HEK293 (cell line): ENCODE measurements around the gene PSPC1.

Experiments
- HOXA7 ChIP-seq: sonication (generic); formaldehyde crosslinking; IDR thresholded peaks from 2 replicates; pipeline ENCODE4 v1.8.1; 2022; ENCODE audit warnings: missing genetic modification reagents, borderline replicate concordance
- TCF7L2 ChIP-seq: IDR thresholded peaks from 2 replicates; pipeline ENCODE4 v1.6.1; 2011; ENCODE audit warnings: low read depth, mild to moderate bottlenecking, inconsistent platforms, low read length, moderate library complexity, borderline replicate concordance
- ZNF19 ChIP-seq: fragments of 450-650 bp; formaldehyde crosslinking; IDR thresholded peaks from 2 replicates; pipeline ENCODE4; 2016; ENCODE audit warnings: missing biosample characterization, missing genetic modification characterization, low read depth
- ZNF366 ChIP-seq: fragments of 450-650 bp; formaldehyde crosslinking; conservative IDR thresholded peaks from 2 replicates; pipeline ENCODE4 v1.5.1; 2016; ENCODE audit warnings: missing biosample characterization, missing genetic modification characterization
- ZNF48 ChIP-seq: fragments of 450-650 bp; formaldehyde crosslinking; IDR thresholded peaks from 2 replicates; pipeline ENCODE4 v1.5.1; 2016; ENCODE audit warnings: missing biosample characterization, missing genetic modification characterization
- ZNF549 ChIP-seq: fragments of 450-650 bp; IDR thresholded peaks from 2 replicates; pipeline ENCODE4 v1.5.1; 2018; ENCODE audit warnings: missing biosample characterization, missing genetic modification characterization, mild to moderate bottlenecking, inconsistent platforms, moderate library complexity
- TF ChIP-seq, protein P1 (sequence below): fragments of 450-650 bp; formaldehyde crosslinking; optimal IDR thresholded peaks from 2 replicates; pipeline ENCODE3; 2016; ENCODE audit warnings: missing biosample characterization, mild to moderate bottlenecking, missing genetic modification characterization
- TF ChIP-seq, protein P2 (sequence below): fragments of 450-650 bp; formaldehyde crosslinking; IDR thresholded peaks from 2 replicates; pipeline ENCODE4 v1.5.1; 2016; ENCODE audit warnings: missing biosample characterization, missing genetic modification characterization
- TF ChIP-seq, protein P3 (sequence below): fragments of 450-650 bp; formaldehyde crosslinking; IDR thresholded peaks from 2 replicates; pipeline ENCODE4 v1.5.1; 2016; ENCODE audit warnings: missing biosample characterization, missing genetic modification characterization
- TF ChIP-seq, protein P4 (sequence below): fragments of 450-650 bp; formaldehyde crosslinking; IDR thresholded peaks from 2 replicates; pipeline ENCODE4 v1.5.1; 2016; ENCODE audit warnings: missing biosample characterization, missing genetic modification characterization

DNA sequence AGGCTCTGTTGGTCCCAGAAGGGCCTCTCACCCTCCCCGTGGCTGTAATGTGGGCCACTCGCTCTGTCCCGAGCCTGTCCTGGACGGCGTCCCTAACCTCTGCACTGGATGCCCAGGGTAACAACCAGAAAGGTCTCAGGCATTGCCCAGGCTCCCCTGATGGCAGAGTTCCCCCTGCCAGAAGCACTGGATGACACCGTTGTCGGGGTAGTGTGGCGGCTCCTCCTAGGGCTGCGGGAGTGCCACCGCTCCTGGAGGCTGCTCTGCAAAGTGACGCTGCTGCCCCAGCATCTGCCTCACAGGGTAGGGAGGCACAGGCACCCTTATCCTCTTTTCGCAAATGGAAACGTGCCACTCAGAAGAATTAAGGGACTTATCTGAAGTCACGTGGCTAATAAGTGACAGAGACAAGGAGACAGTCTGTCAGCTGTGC is 117.3 kb downstream of the PSPC1 start:
- no peak for TF ChIP-seq ZNF48
- TF ChIP-seq TCF7L2, result no peak
- TF ChIP-seq, protein P1, sequence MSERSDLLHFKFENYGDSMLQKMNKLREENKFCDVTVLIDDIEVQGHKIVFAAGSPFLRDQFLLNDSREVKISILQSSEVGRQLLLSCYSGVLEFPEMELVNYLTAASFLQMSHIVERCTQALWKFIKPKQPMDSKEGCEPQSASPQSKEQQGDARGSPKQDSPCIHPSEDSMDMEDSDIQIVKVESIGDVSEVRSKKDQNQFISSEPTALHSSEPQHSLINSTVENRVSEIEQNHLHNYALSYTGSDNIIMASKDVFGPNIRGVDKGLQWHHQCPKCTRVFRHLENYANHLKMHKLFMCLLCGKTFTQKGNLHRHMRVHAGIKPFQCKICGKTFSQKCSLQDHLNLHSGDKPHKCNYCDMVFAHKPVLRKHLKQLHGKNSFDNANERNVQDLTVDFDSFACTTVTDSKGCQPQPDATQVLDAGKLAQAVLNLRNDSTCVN (tag by site-specific recombination), result no peak
- no peak for TF ChIP-seq ZNF549
- TF ChIP-seq, protein P2, sequence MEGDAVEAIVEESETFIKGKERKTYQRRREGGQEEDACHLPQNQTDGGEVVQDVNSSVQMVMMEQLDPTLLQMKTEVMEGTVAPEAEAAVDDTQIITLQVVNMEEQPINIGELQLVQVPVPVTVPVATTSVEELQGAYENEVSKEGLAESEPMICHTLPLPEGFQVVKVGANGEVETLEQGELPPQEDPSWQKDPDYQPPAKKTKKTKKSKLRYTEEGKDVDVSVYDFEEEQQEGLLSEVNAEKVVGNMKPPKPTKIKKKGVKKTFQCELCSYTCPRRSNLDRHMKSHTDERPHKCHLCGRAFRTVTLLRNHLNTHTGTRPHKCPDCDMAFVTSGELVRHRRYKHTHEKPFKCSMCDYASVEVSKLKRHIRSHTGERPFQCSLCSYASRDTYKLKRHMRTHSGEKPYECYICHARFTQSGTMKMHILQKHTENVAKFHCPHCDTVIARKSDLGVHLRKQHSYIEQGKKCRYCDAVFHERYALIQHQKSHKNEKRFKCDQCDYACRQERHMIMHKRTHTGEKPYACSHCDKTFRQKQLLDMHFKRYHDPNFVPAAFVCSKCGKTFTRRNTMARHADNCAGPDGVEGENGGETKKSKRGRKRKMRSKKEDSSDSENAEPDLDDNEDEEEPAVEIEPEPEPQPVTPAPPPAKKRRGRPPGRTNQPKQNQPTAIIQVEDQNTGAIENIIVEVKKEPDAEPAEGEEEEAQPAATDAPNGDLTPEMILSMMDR, result no peak
- TF ChIP-seq ZNF366, result no peak
- TF ChIP-seq, protein P3, sequence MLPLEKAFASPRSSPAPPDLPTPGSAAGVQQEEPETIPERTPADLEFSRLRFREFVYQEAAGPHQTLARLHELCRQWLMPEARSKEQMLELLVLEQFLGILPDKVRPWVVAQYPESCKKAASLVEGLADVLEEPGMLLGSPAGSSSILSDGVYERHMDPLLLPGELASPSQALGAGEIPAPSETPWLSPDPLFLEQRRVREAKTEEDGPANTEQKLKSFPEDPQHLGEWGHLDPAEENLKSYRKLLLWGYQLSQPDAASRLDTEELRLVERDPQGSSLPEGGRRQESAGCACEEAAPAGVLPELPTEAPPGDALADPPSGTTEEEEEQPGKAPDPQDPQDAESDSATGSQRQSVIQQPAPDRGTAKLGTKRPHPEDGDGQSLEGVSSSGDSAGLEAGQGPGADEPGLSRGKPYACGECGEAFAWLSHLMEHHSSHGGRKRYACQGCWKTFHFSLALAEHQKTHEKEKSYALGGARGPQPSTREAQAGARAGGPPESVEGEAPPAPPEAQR (tag by site-specific recombination), result no peak
- TF ChIP-seq, protein P4, sequence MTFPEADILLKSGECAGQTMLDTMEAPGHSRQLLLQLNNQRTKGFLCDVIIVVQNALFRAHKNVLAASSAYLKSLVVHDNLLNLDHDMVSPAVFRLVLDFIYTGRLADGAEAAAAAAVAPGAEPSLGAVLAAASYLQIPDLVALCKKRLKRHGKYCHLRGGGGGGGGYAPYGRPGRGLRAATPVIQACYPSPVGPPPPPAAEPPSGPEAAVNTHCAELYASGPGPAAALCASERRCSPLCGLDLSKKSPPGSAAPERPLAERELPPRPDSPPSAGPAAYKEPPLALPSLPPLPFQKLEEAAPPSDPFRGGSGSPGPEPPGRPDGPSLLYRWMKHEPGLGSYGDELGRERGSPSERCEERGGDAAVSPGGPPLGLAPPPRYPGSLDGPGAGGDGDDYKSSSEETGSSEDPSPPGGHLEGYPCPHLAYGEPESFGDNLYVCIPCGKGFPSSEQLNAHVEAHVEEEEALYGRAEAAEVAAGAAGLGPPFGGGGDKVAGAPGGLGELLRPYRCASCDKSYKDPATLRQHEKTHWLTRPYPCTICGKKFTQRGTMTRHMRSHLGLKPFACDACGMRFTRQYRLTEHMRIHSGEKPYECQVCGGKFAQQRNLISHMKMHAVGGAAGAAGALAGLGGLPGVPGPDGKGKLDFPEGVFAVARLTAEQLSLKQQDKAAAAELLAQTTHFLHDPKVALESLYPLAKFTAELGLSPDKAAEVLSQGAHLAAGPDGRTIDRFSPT (tag by site-specific recombination), result no peak
- TF ChIP-seq HOXA7, result no peak
- no peak for TF ChIP-seq ZNF19 (tag by site-specific recombination)
